Activated CD4-positive, alpha-beta T cell treated with anti-CD3 and anti-CD28 coated beads, Interleukin-2, amount 10 ng/mL, durations not matched to agents 7 days and 5 days (primary cell): ENCODE data around the gene SS18L1. TPM values are rescaled to one million over a fixed set of nuclear protein-coding genes. Genes with fewer than 3 reads are reported as not detected.

Experiments used
- CTCF ChIA-PET: fragments of 350-600 bp; sonication (Branson Sonifier 250); formaldehyde crosslinking; loops from one replicate; lab custom pipeline; 2021; ENCODE audit warnings: antibody characterized with exemption; lab: Charles Lee
- POLR2A ChIA-PET: fragments of 350-600 bp; sonication (Branson Sonifier 250); formaldehyde crosslinking; loops from one replicate; lab custom pipeline; 2021; ENCODE audit warnings: antibody characterized with exemption; lab: Charles Lee
- DNase-seq: peaks from one replicate; pipeline ENCODE4 v3.0.0-alpha.2; 2020
- H3K27ac Mint-ChIP-seq: one replicate; pipeline ENCODE4 v1.8.0; 2021; ENCODE audit warnings: mild to moderate bottlenecking, moderate library complexity, mixed read lengths
- H3K27me3 Mint-ChIP-seq: one replicate; pipeline ENCODE4 v1.8.0; 2021; ENCODE audit warnings: mixed read lengths
- H3K36me3 Mint-ChIP-seq: one replicate; pipeline ENCODE4 v1.8.0; 2021; ENCODE audit warnings: low read depth, mixed read lengths
- H3K4me1 Mint-ChIP-seq: one replicate; pipeline ENCODE4 v1.8.0; 2021; ENCODE audit warnings: mixed read lengths
- H3K4me3 Mint-ChIP-seq: one replicate; pipeline ENCODE4 v1.8.0; 2021; ENCODE audit warnings: mild to moderate bottlenecking, moderate library complexity, mixed read lengths
- H3K9me3 Mint-ChIP-seq: one replicate; pipeline ENCODE4 v1.8.0; 2021; ENCODE audit warnings: mixed read lengths
- total RNA-seq, 2 experiments: library from RNA; stranded (reverse); gene quantifications; one replicate each; pipeline ENCODE4 v1.2.3, GENCODE V29; 2021

SS18L1 gene
- total RNA-seq, 2 experiments from 2014 or later, result 17.3 to 19.7 TPM

GRCh38 chr20:62175711-62176110, 32.1 kb downstream of the SS18L1 start:
- DNase-seq, result no peak
- peaks cover 13% of the 10 kb centered on the region for H3K36me3 Mint-ChIP-seq
- H3K27ac Mint-ChIP-seq, result no peak overlapping the region
- H3K27me3 Mint-ChIP-seq, result no peaks in the 10 kb centered on the region
- POLR2A ChIA-PET, result no interaction called here
- no peak overlapping the region for H3K4me3 Mint-ChIP-seq
- H3K4me1 Mint-ChIP-seq, result no peaks in the 10 kb centered on the region
- CTCF ChIA-PET, result no interaction called here
- no peaks in the 10 kb centered on the region for H3K9me3 Mint-ChIP-seq

- Mint-ChIP-seq H3K36me3 (peaks cover 13% of the 10 kb centered on the region), H3K27ac (no peak overlapping the region), H3K27me3 (no peaks in the 10 kb centered on the region), H3K4me3 (no peak overlapping the region), H3K4me1 (peaks cover 3% of the 10 kb centered on the region), H3K9me3 (no peaks in the 10 kb centered on the region)
- no peak for DNase-seq
- ChIA-PET POLR2A (no interaction called here), CTCF (interaction anchor here (0.6 to 1.4 kb wide), 2 partner anchors 10 to 18 kb away, joined by 3 to 8 read pairs; no protein-coding TSS in a partner anchor)
Measured at GRCh38 chr20:62176866-62177265, 33.3 kb downstream of the SS18L1 start.

- Mint-ChIP-seq H3K4me3 (no peak overlapping the region), H3K36me3 (peaks cover 13% of the 10 kb centered on the region), H3K27me3 (no peaks in the 10 kb centered on the region), H3K27ac (no peak overlapping the region), H3K4me1 (peaks cover 8% of the 10 kb centered on the region), H3K9me3 (no peaks in the 10 kb centered on the region)
- POLR2A ChIA-PET, result no interaction called here
- DNase-seq, result no peak
- CTCF ChIA-PET, result interaction anchor here (0.6 to 1.4 kb wide), 2 partner anchors 10 to 17 kb away, joined by 3 to 8 read pairs; no protein-coding TSS in a partner anchor
Measured at GRCh38 chr20:62177307-62177706, 33.7 kb downstream of the SS18L1 start.

GRCh38 chr20:62178316-62179161, 35.0 kb downstream of the SS18L1 start:
- CTCF ChIA-PET, result no interaction called here
- H3K27ac Mint-ChIP-seq, result no peak overlapping the region
- H3K36me3 Mint-ChIP-seq, result peaks cover 13% of the 10 kb centered on the region
- no peak overlapping the region for H3K4me3 Mint-ChIP-seq
- H3K4me1 Mint-ChIP-seq, result peaks cover 10% of the 10 kb centered on the region
- no peaks in the 10 kb centered on the region for H3K27me3 Mint-ChIP-seq
- no peaks in the 10 kb centered on the region for H3K9me3 Mint-ChIP-seq
- POLR2A ChIA-PET, result no interaction called here
- DNase-seq, result no peak

GRCh38 chr20:62179162-62179504, 35.6 kb downstream of the SS18L1 start:
- H3K4me3 Mint-ChIP-seq, result no peak overlapping the region
- no peaks in the 10 kb centered on the region for H3K27me3 Mint-ChIP-seq
- DNase-seq, result no peak
- no peaks in the 10 kb centered on the region for H3K9me3 Mint-ChIP-seq
- H3K36me3 Mint-ChIP-seq, result peaks cover 11% of the 10 kb centered on the region
- no peak overlapping the region for H3K27ac Mint-ChIP-seq
- peaks cover 15% of the 10 kb centered on the region for H3K4me1 Mint-ChIP-seq
- CTCF ChIA-PET, result no interaction called here
- POLR2A ChIA-PET, result no interaction called here

GRCh38 chr20:62181808-62182207, 38.2 kb downstream of the SS18L1 start:
- Mint-ChIP-seq H3K36me3 (peaks cover 4% of the 10 kb centered on the region), H3K9me3 (no peaks in the 10 kb centered on the region), H3K27ac (peak overlapping the region; percentile 96), H3K27me3 (no peaks in the 10 kb centered on the region), H3K4me3 (peak overlapping the region; percentile 90), H3K4me1 (peaks cover 32% of the 10 kb centered on the region)
- ChIA-PET CTCF (no interaction called here), POLR2A (no interaction called here)
- DNase-seq, result no peak

GRCh38 chr20:62182469-62183425, 39.2 kb downstream of the SS18L1 start, which contains the start of gene MTG2:
Gene MTG2 (plus strand): TSS chr20:62183028. CDS start chr20:62193421, 10,393 bp downstream.
- H3K36me3 Mint-ChIP-seq, result peaks cover 4% of the 10 kb centered on the region
- H3K9me3 Mint-ChIP-seq, result no peaks in the 10 kb centered on the region
- peak within 1 kb of the TSS; percentile 90 for H3K4me3 Mint-ChIP-seq
- H3K4me1 Mint-ChIP-seq, result peaks cover 38% of the 10 kb centered on the region
- no peaks in the 10 kb centered on the region for H3K27me3 Mint-ChIP-seq
- DNase-seq, result peak; percentile 97
- CTCF ChIA-PET, result no interaction called here
- POLR2A ChIA-PET, result no interaction called here
- H3K27ac Mint-ChIP-seq, result peak within 1 kb of the TSS; percentile 96

- H3K36me3 Mint-ChIP-seq, result peaks cover 4% of the 10 kb centered on the region
- H3K4me3 Mint-ChIP-seq, result peak overlapping the region; percentile 90
- H3K27me3 Mint-ChIP-seq, result no peaks in the 10 kb centered on the region
- peak overlapping the region; percentile 90 for H3K27ac Mint-ChIP-seq
- POLR2A ChIA-PET, result no interaction called here
- CTCF ChIA-PET, result no interaction called here
- no peak for DNase-seq
- H3K9me3 Mint-ChIP-seq, result no peaks in the 10 kb centered on the region
- H3K4me1 Mint-ChIP-seq, result peaks cover 38% of the 10 kb centered on the region
Measured at GRCh38 chr20:62183426-62184142, 40.0 kb downstream of the SS18L1 start.

GRCh38 chr20:62186096-62186426, 42.5 kb downstream of the SS18L1 start:
- ChIA-PET POLR2A (no interaction called here), CTCF (no interaction called here)
- Mint-ChIP-seq H3K36me3 (peaks cover 1% of the 10 kb centered on the region), H3K4me1 (peaks cover 38% of the 10 kb centered on the region), H3K4me3 (no peak overlapping the region), H3K9me3 (no peaks in the 10 kb centered on the region), H3K27ac (no peak overlapping the region), H3K27me3 (no peaks in the 10 kb centered on the region)
- DNase-seq, result no peak

- CTCF ChIA-PET, result interaction anchor here (1.7 kb wide), 1 partner anchor 13 kb away, joined by 4 read pairs; no protein-coding TSS in a partner anchor
- H3K4me3 Mint-ChIP-seq, result no peak overlapping the region
Measured at GRCh38 chr20:62186887-62187866, 43.6 kb downstream of the SS18L1 start.

GRCh38 chr20:62190639-62191411, 47.3 kb downstream of the SS18L1 start:
- H3K4me1 Mint-ChIP-seq, result peaks cover 11% of the 10 kb centered on the region
- DNase-seq, result no peak
- POLR2A ChIA-PET, result no interaction called here
- CTCF ChIA-PET, result no interaction called here
- peaks cover 5% of the 10 kb centered on the region for H3K36me3 Mint-ChIP-seq
- no peaks in the 10 kb centered on the region for H3K9me3 Mint-ChIP-seq
- H3K4me3 Mint-ChIP-seq, result no peak overlapping the region
- no peak overlapping the region for H3K27ac Mint-ChIP-seq
- no peaks in the 10 kb centered on the region for H3K27me3 Mint-ChIP-seq

More at GRCh38 chr20:62186887-62187866, 43.6 kb downstream of the SS18L1 start:
- no peak overlapping the region for H3K27ac Mint-ChIP-seq
- DNase-seq, result no peak
- peaks cover 31% of the 10 kb centered on the region for H3K4me1 Mint-ChIP-seq
- POLR2A ChIA-PET, result interaction anchor here (0.7 kb wide), 1 partner anchor 26 kb away, joined by 3 read pairs; no protein-coding TSS in a partner anchor
- H3K36me3 Mint-ChIP-seq, result peaks cover 1% of the 10 kb centered on the region
- no peaks in the 10 kb centered on the region for H3K9me3 Mint-ChIP-seq
- no peaks in the 10 kb centered on the region for H3K27me3 Mint-ChIP-seq
